Endothelial cell (in vitro differentiated cells): ENCODE results near the gene IL1RL1. TPM values are rescaled to one million over a fixed set of nuclear protein-coding genes. Genes with fewer than 3 reads are reported as not detected.
"Not testable (repeated sequence)": the region's sequence is repeated elsewhere in the genome, so short reads cannot be mapped to it uniquely, and the experiment has no call there.

Experiments used
- DNase-seq: peaks from one replicate; pipeline ENCODE4 v3.0.0; 2021; ENCODE audit warnings: low spot score
- H3K27ac Mint-ChIP-seq: one replicate; pipeline ENCODE4 v1.8.0; 2021; ENCODE audit warnings: mixed read lengths, inconsistent platforms; ENCODE audit not compliant: unreplicated experiment
- H3K27me3 Mint-ChIP-seq: one replicate; pipeline ENCODE4 v1.8.0; 2021; ENCODE audit warnings: mild to moderate bottlenecking, moderate library complexity, mixed read lengths, inconsistent platforms; ENCODE audit not compliant: unreplicated experiment
- H3K36me3 Mint-ChIP-seq: one replicate; pipeline ENCODE4 v1.8.0; 2021; ENCODE audit warnings: mild to moderate bottlenecking, low read depth, mixed read lengths, inconsistent platforms; ENCODE audit not compliant: unreplicated experiment
- H3K4me1 Mint-ChIP-seq: one replicate; pipeline ENCODE4 v1.8.0; 2021; ENCODE audit warnings: mild to moderate bottlenecking, mixed read lengths, inconsistent platforms; ENCODE audit not compliant: unreplicated experiment
- H3K4me3 Mint-ChIP-seq: one replicate; pipeline ENCODE4 v1.8.0; 2021; ENCODE audit warnings: mild to moderate bottlenecking, mixed read lengths, inconsistent platforms; ENCODE audit not compliant: unreplicated experiment
- H3K9me3 Mint-ChIP-seq: one replicate; pipeline ENCODE4 v1.8.0; 2021; ENCODE audit warnings: mixed read lengths, inconsistent platforms; ENCODE audit not compliant: unreplicated experiment
- total RNA-seq: library from RNA; stranded (reverse); fragmentation: NEBNext Ultra II Directional; extraction: Animal tissue kit (Norgen Biotek cat#: 25700); gene quantifications from one replicate; pipeline ENCODE4 v1.2.1, GENCODE V29; 2021; ENCODE audit not compliant: unreplicated experiment
- TF ChIP-seq, protein P1 (sequence below): fragments of 200-600 bp; sonication (generic); IDR thresholded peaks from one replicate; pipeline ENCODE4 v1.5.0; 2021; ENCODE audit warnings: antibody characterized with exemption; ENCODE audit not compliant: unreplicated experiment

The IL1RL1 gene
- total RNA-seq, 1 donor from 2014 or later = 0.10 TPM

DNA sequence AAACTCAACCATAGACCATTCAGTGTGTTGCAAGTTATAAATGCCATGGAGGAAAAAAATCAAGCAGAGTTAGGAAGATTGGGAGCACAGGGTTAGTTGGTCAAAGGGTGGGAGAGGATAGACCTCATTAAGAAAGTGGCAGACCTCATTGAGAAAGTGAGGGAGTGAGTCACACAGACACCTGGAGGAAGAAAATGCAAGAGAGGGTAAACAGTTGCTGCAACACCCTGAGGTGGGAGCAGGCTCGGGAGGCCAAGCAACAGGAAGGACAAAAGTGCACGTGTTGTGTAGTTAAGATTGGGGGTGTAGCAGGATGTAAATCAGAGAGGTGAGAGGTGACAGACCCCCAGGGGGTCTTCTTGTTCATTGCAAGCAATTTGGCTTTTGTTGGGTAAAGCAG is 6.4 kb downstream of the IL1RL1 start:
- no peak for DNase-seq
- H3K27me3 Mint-ChIP-seq = no peaks in the 10 kb centered on the region
- TF ChIP-seq, protein P1, sequence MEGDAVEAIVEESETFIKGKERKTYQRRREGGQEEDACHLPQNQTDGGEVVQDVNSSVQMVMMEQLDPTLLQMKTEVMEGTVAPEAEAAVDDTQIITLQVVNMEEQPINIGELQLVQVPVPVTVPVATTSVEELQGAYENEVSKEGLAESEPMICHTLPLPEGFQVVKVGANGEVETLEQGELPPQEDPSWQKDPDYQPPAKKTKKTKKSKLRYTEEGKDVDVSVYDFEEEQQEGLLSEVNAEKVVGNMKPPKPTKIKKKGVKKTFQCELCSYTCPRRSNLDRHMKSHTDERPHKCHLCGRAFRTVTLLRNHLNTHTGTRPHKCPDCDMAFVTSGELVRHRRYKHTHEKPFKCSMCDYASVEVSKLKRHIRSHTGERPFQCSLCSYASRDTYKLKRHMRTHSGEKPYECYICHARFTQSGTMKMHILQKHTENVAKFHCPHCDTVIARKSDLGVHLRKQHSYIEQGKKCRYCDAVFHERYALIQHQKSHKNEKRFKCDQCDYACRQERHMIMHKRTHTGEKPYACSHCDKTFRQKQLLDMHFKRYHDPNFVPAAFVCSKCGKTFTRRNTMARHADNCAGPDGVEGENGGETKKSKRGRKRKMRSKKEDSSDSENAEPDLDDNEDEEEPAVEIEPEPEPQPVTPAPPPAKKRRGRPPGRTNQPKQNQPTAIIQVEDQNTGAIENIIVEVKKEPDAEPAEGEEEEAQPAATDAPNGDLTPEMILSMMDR = no peak
- no peak overlapping the region for H3K27ac Mint-ChIP-seq
- no peak overlapping the region for H3K4me3 Mint-ChIP-seq
- no peaks in the 10 kb centered on the region for H3K36me3 Mint-ChIP-seq
- H3K4me1 Mint-ChIP-seq = peaks cover 7% of the 10 kb centered on the region
- H3K9me3 Mint-ChIP-seq = no peaks in the 10 kb centered on the region

DNA sequence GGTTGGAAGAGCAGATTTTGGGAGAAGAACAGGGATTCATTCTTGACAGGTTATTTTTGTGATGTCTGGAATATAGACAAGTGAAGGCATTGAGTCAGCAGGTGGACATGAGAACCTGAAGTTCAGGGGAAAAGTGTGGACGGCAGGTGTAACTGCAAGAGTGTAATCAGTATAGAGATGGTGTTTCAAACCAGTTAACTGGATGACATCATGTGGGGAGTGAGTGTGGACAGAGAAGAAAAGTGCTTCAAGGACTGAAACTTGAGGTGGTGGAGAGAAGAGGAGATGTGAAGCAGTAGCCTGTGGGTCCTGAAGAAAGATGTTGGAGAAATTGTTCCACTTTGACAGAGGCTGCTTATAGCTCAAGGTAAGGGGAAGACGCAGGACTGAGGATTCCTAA is 7.1 kb downstream of the IL1RL1 start:
- no peak overlapping the region for H3K27ac Mint-ChIP-seq

DNA sequence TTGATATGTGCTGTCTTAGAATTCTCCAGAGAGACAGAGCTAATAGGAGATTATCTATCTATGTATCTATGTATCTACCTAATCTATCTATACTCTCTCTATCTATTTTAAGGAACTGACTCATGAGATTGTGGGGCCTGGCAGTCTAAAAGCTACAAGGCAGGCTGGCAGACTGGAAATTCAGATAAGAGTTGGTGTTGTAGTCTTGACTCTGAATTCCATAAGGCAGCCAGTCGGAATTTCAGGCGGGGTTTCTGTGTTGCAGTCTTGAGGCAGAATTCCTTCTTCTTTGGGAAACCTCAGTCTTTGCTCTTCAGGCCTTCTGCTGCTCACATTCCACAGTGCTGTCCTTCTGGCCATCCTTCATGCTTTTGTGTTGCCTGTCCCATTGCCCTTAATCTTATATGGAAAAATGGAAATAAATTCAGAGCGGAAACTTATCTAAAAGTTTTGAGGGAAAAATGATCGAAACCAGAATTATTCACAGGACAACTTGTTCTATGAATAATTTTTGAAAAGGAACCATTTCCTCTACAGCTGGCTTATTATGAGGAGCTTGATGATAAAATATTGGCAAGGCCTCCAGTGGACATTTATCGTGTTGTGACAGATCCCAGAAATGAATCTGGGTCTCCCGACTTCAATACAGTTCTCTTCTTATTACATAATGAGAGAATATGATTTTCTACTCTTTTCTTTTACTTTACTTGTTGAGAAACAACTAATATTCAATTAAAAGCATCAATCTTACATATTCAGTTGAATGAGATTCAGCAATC is 10.8 kb downstream of the IL1RL1 start:
- Mint-ChIP-seq H3K27ac (no peak overlapping the region), H3K4me1 (no peaks in the 10 kb centered on the region), H3K9me3 (no peaks in the 10 kb centered on the region), H3K36me3 (peaks cover 4% of the 10 kb centered on the region), H3K4me3 (no peak overlapping the region), H3K27me3 (no peaks in the 10 kb centered on the region)
- DNase-seq = no peak
- TF ChIP-seq, protein P1 = no peak

More for the DNA sequence above, 7.1 kb downstream of the IL1RL1 start:
- H3K4me1 Mint-ChIP-seq = peaks cover 7% of the 10 kb centered on the region
- no peaks in the 10 kb centered on the region for H3K36me3 Mint-ChIP-seq
- no peaks in the 10 kb centered on the region for H3K9me3 Mint-ChIP-seq
- TF ChIP-seq, protein P1 = no peak
- DNase-seq = no peak
- H3K4me3 Mint-ChIP-seq = no peak overlapping the region
- no peaks in the 10 kb centered on the region for H3K27me3 Mint-ChIP-seq

DNA sequence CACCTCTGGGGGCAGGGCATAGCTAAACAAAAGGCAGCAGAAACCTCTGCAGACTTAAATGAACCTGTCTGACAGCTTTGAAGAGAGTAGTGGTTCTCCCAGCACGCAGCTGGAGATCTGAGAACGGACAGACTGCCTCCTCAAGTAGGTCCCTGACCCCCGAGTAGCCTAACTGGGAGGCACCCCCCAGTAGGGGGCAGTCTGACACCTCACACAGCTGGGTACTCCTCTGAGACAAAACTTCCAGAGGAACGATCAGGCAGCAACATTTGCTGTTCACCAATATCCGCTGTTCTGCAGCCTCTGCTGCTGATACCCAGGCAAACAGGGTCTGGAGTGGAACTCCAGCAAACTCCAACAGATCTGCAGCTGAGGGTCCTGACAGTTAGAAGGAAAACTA is 13.6 kb downstream of the IL1RL1 start:
- H3K4me1 Mint-ChIP-seq, H3K4me3 Mint-ChIP-seq, DNase-seq, H3K27me3 Mint-ChIP-seq, H3K27ac Mint-ChIP-seq, H3K36me3 Mint-ChIP-seq, H3K9me3 Mint-ChIP-seq: not testable (repeated sequence)

DNA sequence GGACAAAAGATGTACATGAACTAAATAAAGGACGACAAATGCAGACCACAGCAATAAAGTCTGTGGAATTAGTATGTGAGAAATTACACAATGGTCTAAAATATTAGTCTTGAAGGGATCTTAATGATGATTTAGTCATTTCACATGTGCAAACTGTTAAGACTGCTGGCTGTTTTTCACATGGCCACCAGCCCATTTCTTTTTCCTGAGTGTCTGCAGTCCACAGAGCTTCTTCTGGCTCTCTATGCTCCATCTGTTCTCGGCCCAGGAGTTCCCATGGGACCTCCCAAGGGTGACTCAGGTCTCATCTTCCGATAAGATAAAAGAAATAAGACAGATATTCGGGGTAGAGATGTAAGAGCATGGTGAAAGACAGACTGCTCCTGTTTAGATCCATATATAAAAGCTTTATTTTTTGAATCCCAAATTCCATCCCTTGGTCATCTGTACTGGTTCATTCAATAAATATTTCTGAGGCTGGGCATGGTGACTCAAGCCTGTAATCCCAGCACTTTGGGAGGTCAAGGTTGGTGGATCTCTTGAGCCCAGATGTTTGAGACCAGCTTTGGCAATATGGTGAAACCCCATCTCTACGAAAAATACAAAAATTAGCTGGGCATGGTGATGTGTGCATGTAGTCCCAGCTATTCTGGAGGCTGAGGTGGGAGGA is 20.1 kb downstream of the IL1RL1 start:
- Mint-ChIP-seq H3K4me3 (no peak overlapping the region), H3K9me3 (no peaks in the 10 kb centered on the region), H3K36me3 (no peaks in the 10 kb centered on the region), H3K4me1 (no peaks in the 10 kb centered on the region), H3K27me3 (no peaks in the 10 kb centered on the region), H3K27ac (no peak overlapping the region)
- TF ChIP-seq, protein P1 = no peak
- DNase-seq = no peak
